ENCODE data around the gene NECTIN2. TPM values are rescaled to one million over a fixed set of nuclear protein-coding genes. Genes with fewer than 3 reads are reported as not detected.

NECTIN2 gene
- total and polyA plus RNA-seq, 8 donors: 66.9 to 145 (median 81.7) TPM

- Histone ChIP-seq H3K9me3 (no peaks in the 10 kb centered on the region), H3K27me3 (no peaks in the 10 kb centered on the region), H3K36me3 (no peaks in the 10 kb centered on the region), H3K27ac (no peak overlapping the region), H3K4me1 (peaks cover 4 to 9% of the 10 kb centered on the region in 2 donors), H3K4me3 (no peak overlapping the region)
- DNase-seq: no peak
- no peak for ATAC-seq
- intact Hi-C loops (cut with DNase I): no loop called here
- TF ChIP-seq, protein P1, sequence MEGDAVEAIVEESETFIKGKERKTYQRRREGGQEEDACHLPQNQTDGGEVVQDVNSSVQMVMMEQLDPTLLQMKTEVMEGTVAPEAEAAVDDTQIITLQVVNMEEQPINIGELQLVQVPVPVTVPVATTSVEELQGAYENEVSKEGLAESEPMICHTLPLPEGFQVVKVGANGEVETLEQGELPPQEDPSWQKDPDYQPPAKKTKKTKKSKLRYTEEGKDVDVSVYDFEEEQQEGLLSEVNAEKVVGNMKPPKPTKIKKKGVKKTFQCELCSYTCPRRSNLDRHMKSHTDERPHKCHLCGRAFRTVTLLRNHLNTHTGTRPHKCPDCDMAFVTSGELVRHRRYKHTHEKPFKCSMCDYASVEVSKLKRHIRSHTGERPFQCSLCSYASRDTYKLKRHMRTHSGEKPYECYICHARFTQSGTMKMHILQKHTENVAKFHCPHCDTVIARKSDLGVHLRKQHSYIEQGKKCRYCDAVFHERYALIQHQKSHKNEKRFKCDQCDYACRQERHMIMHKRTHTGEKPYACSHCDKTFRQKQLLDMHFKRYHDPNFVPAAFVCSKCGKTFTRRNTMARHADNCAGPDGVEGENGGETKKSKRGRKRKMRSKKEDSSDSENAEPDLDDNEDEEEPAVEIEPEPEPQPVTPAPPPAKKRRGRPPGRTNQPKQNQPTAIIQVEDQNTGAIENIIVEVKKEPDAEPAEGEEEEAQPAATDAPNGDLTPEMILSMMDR (IDR thresholded peaks at IDR 0.05): no peak
These were observed 85.4 kb downstream of the NECTIN2 start for GRCh38 chr19:44931541-44931940.

Other genes with a start within 250 kb of the NECTIN2 start
- gene IGSF23, start 232.7 kb upstream of the NECTIN2 start, total RNA-seq: not detected
- gene IGSF23, start 232.7 kb upstream of the NECTIN2 start, polyA plus RNA-seq (ENCODE audit: insufficient read length in 6 of 6): under 1 TPM in 2 of 6 donors, not detected in 4; 0.17 to 0.18 TPM
- gene PVR, start 202.4 kb upstream of the NECTIN2 start, total RNA-seq: 10 to 100 TPM; 46.3 to 67.9 TPM
- gene PVR, start 202.4 kb upstream of the NECTIN2 start, polyA plus RNA-seq (ENCODE audit: insufficient read length in 6 of 6): 10 to 100 TPM; 22.5 to 29.3 (median 27.6) TPM
- 1 to 10 TPM; 4.1 to 5.4 TPM for gene CEACAM19, start 174.8 kb upstream of the NECTIN2 start, total RNA-seq
- 10 to 100 TPM; 12.8 to 21.9 (median 15.9) TPM for gene CEACAM19, start 174.8 kb upstream of the NECTIN2 start, polyA plus RNA-seq (ENCODE audit: insufficient read length in 6 of 6)
- gene CEACAM16, start 147.1 kb upstream of the NECTIN2 start, total RNA-seq: under 1 TPM in 1 of 2 donors, not detected in 1; 0.20 TPM
- gene CEACAM16, start 147.1 kb upstream of the NECTIN2 start, polyA plus RNA-seq (ENCODE audit: insufficient read length in 6 of 6): not detected
- gene BCL3, start 97.6 kb upstream of the NECTIN2 start, total RNA-seq: 10 to 100 TPM; 48.2 to 79.9 TPM
- 10 to 100 TPM in 5 of 6 donors, 1 to 10 TPM in 1; 7.3 to 16.6 (median 12.9) TPM for gene BCL3, start 97.6 kb upstream of the NECTIN2 start, polyA plus RNA-seq (ENCODE audit: insufficient read length in 6 of 6)
- 1 to 10 TPM; 5.2 to 6.1 TPM for gene CBLC, start 68.4 kb upstream of the NECTIN2 start, total RNA-seq
- gene CBLC, start 68.4 kb upstream of the NECTIN2 start, polyA plus RNA-seq (ENCODE audit: insufficient read length in 6 of 6): 1 to 10 TPM; 3.1 to 5.7 (median 3.8) TPM
- 100 to 1,000 TPM; 110 to 389 TPM for gene BCAM, start 37.2 kb upstream of the NECTIN2 start, total RNA-seq
- 100 to 1,000 TPM; 143 to 235 (median 163) TPM for gene BCAM, start 37.2 kb upstream of the NECTIN2 start, polyA plus RNA-seq (ENCODE audit: insufficient read length in 6 of 6)
- 10 to 100 TPM; 42.0 to 79.9 TPM for gene TOMM40, start 45.0 kb downstream of the NECTIN2 start, total RNA-seq
- gene TOMM40, start 45.0 kb downstream of the NECTIN2 start, polyA plus RNA-seq (ENCODE audit: insufficient read length in 6 of 6): 10 to 100 TPM; 28.8 to 48.2 (median 37.3) TPM
- gene APOE, start 59.5 kb downstream of the NECTIN2 start, total RNA-seq: 100 to 1,000 TPM; 196 to 757 TPM
- gene APOE, start 59.5 kb downstream of the NECTIN2 start, polyA plus RNA-seq (ENCODE audit: insufficient read length in 6 of 6): 10 to 100 TPM; 22.6 to 45.1 (median 32.6) TPM
- 100 to 1,000 TPM; 248 to 569 TPM for gene APOC1, start 68.3 kb downstream of the NECTIN2 start, total RNA-seq
- gene APOC1, start 68.3 kb downstream of the NECTIN2 start, polyA plus RNA-seq (ENCODE audit: insufficient read length in 6 of 6): 10 to 100 TPM in 4 of 6 donors, 1 to 10 TPM in 2; 9.2 to 14.0 (median 11.3) TPM
- gene APOC4, start 95.9 kb downstream of the NECTIN2 start, total RNA-seq: not detected
- gene APOC4, start 95.9 kb downstream of the NECTIN2 start, polyA plus RNA-seq (ENCODE audit: insufficient read length in 6 of 6): not detected
- gene APOC2, start 99.8 kb downstream of the NECTIN2 start, total RNA-seq: 10 to 100 TPM; 20.2 to 27.6 TPM
- gene APOC2, start 99.8 kb downstream of the NECTIN2 start, polyA plus RNA-seq (ENCODE audit: insufficient read length in 6 of 6): 1 to 10 TPM in 1 of 6 donors, under 1 TPM in 3, not detected in 2; 0.24 to 1.2 (median 0.41) TPM
- 100 to 1,000 TPM; 113 to 118 TPM for gene CLPTM1, start 109.1 kb downstream of the NECTIN2 start, total RNA-seq
- 10 to 100 TPM; 67.1 to 84.0 (median 69.7) TPM for gene CLPTM1, start 109.1 kb downstream of the NECTIN2 start, polyA plus RNA-seq (ENCODE audit: insufficient read length in 6 of 6)
- 10 to 100 TPM; 13.2 to 18.7 TPM for gene RELB, start 155.2 kb downstream of the NECTIN2 start, total RNA-seq
- gene RELB, start 155.2 kb downstream of the NECTIN2 start, polyA plus RNA-seq (ENCODE audit: insufficient read length in 6 of 6): 1 to 10 TPM; 3.7 to 6.0 (median 5.2) TPM
- 10 to 100 TPM; 62.9 to 77.5 TPM for gene CLASRP, start 192.7 kb downstream of the NECTIN2 start, total RNA-seq
- gene CLASRP, start 192.7 kb downstream of the NECTIN2 start, polyA plus RNA-seq (ENCODE audit: insufficient read length in 6 of 6): 10 to 100 TPM; 74.7 to 95.3 (median 85.9) TPM
- 1 to 10 TPM; 1.4 to 2.0 TPM for gene ZNF296, start 230.2 kb downstream of the NECTIN2 start, total RNA-seq
- 1 to 10 TPM in 2 of 6 donors, under 1 TPM in 4; 0.43 to 1.4 (median 0.85) TPM for gene ZNF296, start 230.2 kb downstream of the NECTIN2 start, polyA plus RNA-seq (ENCODE audit: insufficient read length in 6 of 6)
- 10 to 100 TPM; 20.9 to 24.0 TPM for gene GEMIN7, start 233.0 kb downstream of the NECTIN2 start, total RNA-seq
- 10 to 100 TPM; 18.9 to 25.4 (median 21.5) TPM for gene GEMIN7, start 233.0 kb downstream of the NECTIN2 start, polyA plus RNA-seq (ENCODE audit: insufficient read length in 6 of 6)
- 10 to 100 TPM; 26.8 to 29.8 TPM for gene PPP1R37, start 246.9 kb downstream of the NECTIN2 start, total RNA-seq
- 10 to 100 TPM; 17.3 to 27.4 (median 22.4) TPM for gene PPP1R37, start 246.9 kb downstream of the NECTIN2 start, polyA plus RNA-seq (ENCODE audit: insufficient read length in 6 of 6)